ENCODE measurements around the gene CDHR1. TPM values are rescaled to one million over a fixed set of nuclear protein-coding genes. Genes with fewer than 3 reads are reported as not detected.
A peak's percentile ranks its signal among the peaks of the same experiment; 100 is the strongest.

CDHR1 gene
- polyA plus RNA-seq, 3 donors: not detected

GRCh38 chr10:84173501-84173929, 20.8 kb upstream of the CDHR1 start, which contains the start of gene GPR15LG:
GPR15LG (plus strand) TSS chr10:84173801; CDS start chr10:84173852, 51 bp downstream.
- Histone ChIP-seq H3K27ac (ENCODE audit: low read depth in 1 of 2, low read length in 2 of 2) (no peak within 1 kb of the TSS), H3K36me3 (replicated peaks in 1 of 2; ENCODE audit: control insufficient read depth in 1 of 2, insufficient read depth in 2 of 2, low read length in 2 of 2) (no peaks in the 10 kb centered on the region), H4K20me1 (ENCODE audit: insufficient read depth, low read length) (no peaks in the 10 kb centered on the region), H3K4me1 (ENCODE audit: control insufficient read depth in 1 of 2, insufficient read depth in 2 of 2, low read length in 2 of 2) (no peaks in the 10 kb centered on the region), H3K4me3 (replicated peaks in 1 of 3; ENCODE audit: low read depth in 2 of 3, low read length in 3 of 3) (no peak within 1 kb of the TSS), H2AFZ (ENCODE audit: insufficient read depth, low read depth, low read length, poor library complexity, severe bottlenecking) (no peak within 1 kb of the TSS), H3K9ac (ENCODE audit: insufficient read depth, low read length, poor library complexity, severe bottlenecking) (no peak within 1 kb of the TSS), H3K9me3 (replicated peaks in 1 of 2; ENCODE audit: control insufficient read depth in 1 of 2, insufficient read depth in 1 of 2, low read length in 2 of 2) (no peaks in the 10 kb centered on the region), H3K27me3 (ENCODE audit: control insufficient read depth in 2 of 2, insufficient read depth in 2 of 2, low read length in 2 of 2) (no peaks in the 10 kb centered on the region), H3K79me2 (ENCODE audit: insufficient read depth, low read length) (no peaks in the 10 kb centered on the region), H3K4me2 (replicated peaks; ENCODE audit: extremely low read depth, low read length, poor library complexity, severe bottlenecking) (no peak within 1 kb of the TSS)
- Mint-ChIP-seq H3K27me3 (ENCODE audit: low read depth in 3 of 3) (peaks cover 0 to 2% (median 0%) of the 10 kb centered on the region in 3 donors), H3K4me1 (peaks cover 8% of the 10 kb centered on the region), H3K27ac (peak within 1 kb of the TSS in 2 of 7 donors; percentile 3 to 33), H3K4me3 (no peak within 1 kb of the TSS), H3K9me3 (peaks cover 0 to 1% (median 0%) of the 10 kb centered on the region in 7 donors), H3K36me3 (no peaks in the 10 kb centered on the region)
- 89% methylated on average over 1 of the region's 2 CpGs for WGBS (ENCODE audit: insufficient coverage)
- no peak for DNase-seq
- TF ChIP-seq CTCF (IDR thresholded peaks at IDR 0.05): no peak
- intact Hi-C loops (cut with micrococcal nuclease): no loop called here

- Histone ChIP-seq H3K27ac (ENCODE audit: low read depth in 1 of 2, low read length in 2 of 2) (no peak overlapping the region), H3K9me3 (replicated peaks in 1 of 2; ENCODE audit: control insufficient read depth in 1 of 2, insufficient read depth in 1 of 2, low read length in 2 of 2) (no peaks in the 10 kb centered on the region), H2AFZ (ENCODE audit: insufficient read depth, low read depth, low read length, poor library complexity, severe bottlenecking) (no peak overlapping the region), H4K20me1 (ENCODE audit: insufficient read depth, low read length) (no peaks in the 10 kb centered on the region), H3K79me2 (ENCODE audit: insufficient read depth, low read length) (no peaks in the 10 kb centered on the region), H3K27me3 (ENCODE audit: control insufficient read depth in 2 of 2, insufficient read depth in 2 of 2, low read length in 2 of 2) (no peaks in the 10 kb centered on the region), H3K36me3 (replicated peaks in 1 of 2; ENCODE audit: control insufficient read depth in 1 of 2, insufficient read depth in 2 of 2, low read length in 2 of 2) (no peaks in the 10 kb centered on the region), H3K4me3 (replicated peaks in 1 of 3; ENCODE audit: low read depth in 2 of 3, low read length in 3 of 3) (no peak overlapping the region), H3K9ac (ENCODE audit: insufficient read depth, low read length, poor library complexity, severe bottlenecking) (no peak overlapping the region), H3K4me2 (replicated peaks; ENCODE audit: extremely low read depth, low read length, poor library complexity, severe bottlenecking) (no peak overlapping the region), H3K4me1 (ENCODE audit: control insufficient read depth in 1 of 2, insufficient read depth in 2 of 2, low read length in 2 of 2) (no peaks in the 10 kb centered on the region)
- no peak overlapping the region for H3K4me3 Mint-ChIP-seq
- peaks cover 0 to 2% (median 0%) of the 10 kb centered on the region in 3 donors for H3K27me3 Mint-ChIP-seq (ENCODE audit: low read depth in 3 of 3)
- no peak overlapping the region for H3K27ac Mint-ChIP-seq
- WGBS (ENCODE audit: insufficient coverage): 97% methylated on average over 4 of the region's 6 CpGs
- TF ChIP-seq CTCF (IDR thresholded peaks at IDR 0.05): no peak
- H3K9me3 Mint-ChIP-seq: peaks cover 0 to 4% (median 0%) of the 10 kb centered on the region in 7 donors
- H3K36me3 Mint-ChIP-seq: no peaks in the 10 kb centered on the region
- peaks cover 8% of the 10 kb centered on the region for H3K4me1 Mint-ChIP-seq
- intact Hi-C loops (cut with micrococcal nuclease): no loop called here
- no peak for DNase-seq
These were observed 18.9 kb upstream of the CDHR1 start for GRCh38 chr10:84175436-84175835.

Measured in CD14-positive monocyte (primary cell).